ENCODE results near the gene TTYH3. TPM values are rescaled to one million over a fixed set of nuclear protein-coding genes. Genes with fewer than 3 reads are reported as not detected.

TTYH3 gene
- total RNA-seq, 1 donor from 2014 or later = 170 TPM

DNA sequence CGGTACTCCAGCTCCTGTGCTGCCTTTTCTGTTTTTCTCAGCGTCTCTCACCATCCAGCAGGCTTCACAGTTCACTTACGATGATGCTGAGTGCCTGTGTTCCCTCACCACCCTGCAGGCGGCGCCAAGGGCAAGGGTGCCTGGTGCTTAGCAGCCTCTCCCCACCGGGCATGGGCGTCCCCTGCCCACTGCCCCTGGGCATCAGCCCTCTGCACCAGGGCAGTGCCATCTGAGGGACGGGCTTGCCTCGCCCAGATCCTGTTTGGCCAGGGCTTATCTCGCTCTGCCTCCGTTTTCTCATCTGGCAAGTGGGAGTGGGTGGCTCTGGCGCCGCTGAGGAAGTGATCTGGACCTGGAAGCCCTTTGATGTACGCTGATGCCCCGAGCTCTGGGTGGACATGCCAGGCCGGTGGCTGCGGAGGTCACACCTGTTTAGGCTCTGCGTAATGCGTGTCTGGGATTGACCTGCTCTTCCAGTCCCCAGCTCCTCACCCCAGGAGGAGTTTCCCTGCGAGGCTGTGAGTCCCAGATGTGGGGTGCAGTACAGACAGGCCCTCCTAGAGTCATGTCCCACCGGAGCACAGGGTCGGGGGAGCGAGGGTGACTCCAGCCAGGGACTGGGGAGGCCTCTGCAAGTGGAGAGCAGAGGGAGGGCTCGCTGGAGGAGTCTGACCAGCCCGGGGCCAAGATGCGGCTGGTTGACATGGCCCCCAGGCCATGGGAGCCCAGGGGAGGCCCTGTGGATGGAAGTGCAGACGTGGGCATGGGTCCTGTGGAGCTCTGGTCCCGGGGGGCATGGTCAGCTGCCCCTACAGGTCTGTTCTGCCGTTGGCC lies 11.8 kb downstream of the TTYH3 start:
- TF ChIP-seq, protein P1, sequence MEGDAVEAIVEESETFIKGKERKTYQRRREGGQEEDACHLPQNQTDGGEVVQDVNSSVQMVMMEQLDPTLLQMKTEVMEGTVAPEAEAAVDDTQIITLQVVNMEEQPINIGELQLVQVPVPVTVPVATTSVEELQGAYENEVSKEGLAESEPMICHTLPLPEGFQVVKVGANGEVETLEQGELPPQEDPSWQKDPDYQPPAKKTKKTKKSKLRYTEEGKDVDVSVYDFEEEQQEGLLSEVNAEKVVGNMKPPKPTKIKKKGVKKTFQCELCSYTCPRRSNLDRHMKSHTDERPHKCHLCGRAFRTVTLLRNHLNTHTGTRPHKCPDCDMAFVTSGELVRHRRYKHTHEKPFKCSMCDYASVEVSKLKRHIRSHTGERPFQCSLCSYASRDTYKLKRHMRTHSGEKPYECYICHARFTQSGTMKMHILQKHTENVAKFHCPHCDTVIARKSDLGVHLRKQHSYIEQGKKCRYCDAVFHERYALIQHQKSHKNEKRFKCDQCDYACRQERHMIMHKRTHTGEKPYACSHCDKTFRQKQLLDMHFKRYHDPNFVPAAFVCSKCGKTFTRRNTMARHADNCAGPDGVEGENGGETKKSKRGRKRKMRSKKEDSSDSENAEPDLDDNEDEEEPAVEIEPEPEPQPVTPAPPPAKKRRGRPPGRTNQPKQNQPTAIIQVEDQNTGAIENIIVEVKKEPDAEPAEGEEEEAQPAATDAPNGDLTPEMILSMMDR (IDR thresholded peaks at IDR 0.05; ENCODE audit: unreplicated experiment) = no peak
- DNase-seq (ENCODE audit: low spot score, unreplicated experiment) = no peak
- Mint-ChIP-seq H3K27ac (no peak overlapping the region), H3K27me3 (no peaks in the 10 kb centered on the region), H3K4me1 (ENCODE audit: low read depth) (no peaks in the 10 kb centered on the region), H3K4me3 (ENCODE audit: low read depth) (no peak overlapping the region), H3K36me3 (ENCODE audit: insufficient read depth) (no peaks in the 10 kb centered on the region), H3K9me3 (ENCODE audit: low read depth) (no peaks in the 10 kb centered on the region)

DNA sequence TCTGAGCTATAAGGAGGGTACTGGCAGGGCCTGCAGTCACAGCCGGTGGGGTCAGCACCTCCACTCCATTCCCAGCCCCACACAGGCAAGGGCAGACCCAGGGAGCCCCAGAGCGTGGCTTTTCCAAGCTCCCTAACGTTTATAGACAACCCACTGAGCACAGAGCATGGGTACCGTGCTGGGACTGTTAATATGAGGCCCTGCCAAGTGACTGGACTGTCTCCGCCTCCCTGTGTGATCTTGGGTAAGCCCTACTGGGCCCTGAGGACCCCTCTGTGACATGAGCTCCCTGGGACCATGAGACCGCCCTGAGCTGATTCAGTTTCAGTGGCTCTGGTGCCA lies 12.4 kb downstream of the TTYH3 start:
- Mint-ChIP-seq H3K36me3 (ENCODE audit: insufficient read depth) (no peaks in the 10 kb centered on the region), H3K27ac (no peak overlapping the region), H3K9me3 (ENCODE audit: low read depth) (no peaks in the 10 kb centered on the region), H3K27me3 (no peaks in the 10 kb centered on the region), H3K4me1 (ENCODE audit: low read depth) (no peaks in the 10 kb centered on the region), H3K4me3 (ENCODE audit: low read depth) (no peak overlapping the region)
- TF ChIP-seq, protein P1 (IDR thresholded peaks at IDR 0.05; ENCODE audit: unreplicated experiment) = no peak
- no peak for DNase-seq (ENCODE audit: low spot score, unreplicated experiment)

DNA sequence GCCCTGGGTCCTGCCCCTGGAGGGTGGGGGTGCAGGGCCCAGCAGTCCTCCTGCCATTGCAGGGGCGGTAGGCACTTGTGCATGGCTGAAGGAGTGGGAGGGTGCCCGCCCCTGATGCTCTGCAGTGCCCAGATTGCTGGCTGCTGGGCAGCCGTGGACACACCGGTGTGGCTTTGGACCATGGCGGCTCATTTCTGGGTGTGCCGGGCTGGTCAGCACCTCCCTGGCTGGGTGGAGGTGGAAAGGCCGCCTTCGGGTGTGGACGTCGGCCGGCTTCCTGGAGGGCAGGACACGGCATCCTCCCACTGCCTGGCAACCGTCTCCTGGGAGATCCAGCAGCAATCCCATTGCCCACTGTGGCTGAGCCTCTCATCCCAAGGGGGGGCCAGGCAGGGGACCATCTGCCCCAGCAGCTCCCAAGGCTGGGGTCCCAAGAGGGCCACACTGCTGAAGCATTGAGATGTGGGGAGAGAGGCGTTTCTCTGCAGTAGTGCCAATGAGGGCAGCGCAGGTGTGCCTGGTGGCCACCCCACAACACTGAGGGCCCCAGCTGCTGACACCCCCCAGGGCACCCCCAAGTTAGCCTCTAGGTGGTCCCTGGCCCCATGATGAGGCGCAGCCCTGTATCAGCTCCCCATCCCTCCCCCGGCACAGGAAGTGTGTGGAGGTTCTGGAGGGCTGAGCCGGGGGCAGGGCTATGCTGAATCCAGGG lies 12.9 kb downstream of the TTYH3 start:
- Mint-ChIP-seq H3K9me3 (ENCODE audit: low read depth) (no peaks in the 10 kb centered on the region), H3K27me3 (no peaks in the 10 kb centered on the region), H3K4me3 (ENCODE audit: low read depth) (no peak overlapping the region), H3K36me3 (ENCODE audit: insufficient read depth) (no peaks in the 10 kb centered on the region), H3K27ac (no peak overlapping the region), H3K4me1 (ENCODE audit: low read depth) (no peaks in the 10 kb centered on the region)
- no peak for DNase-seq (ENCODE audit: low spot score, unreplicated experiment)
- TF ChIP-seq, protein P1 (IDR thresholded peaks at IDR 0.05; ENCODE audit: unreplicated experiment) = no peak

DNA sequence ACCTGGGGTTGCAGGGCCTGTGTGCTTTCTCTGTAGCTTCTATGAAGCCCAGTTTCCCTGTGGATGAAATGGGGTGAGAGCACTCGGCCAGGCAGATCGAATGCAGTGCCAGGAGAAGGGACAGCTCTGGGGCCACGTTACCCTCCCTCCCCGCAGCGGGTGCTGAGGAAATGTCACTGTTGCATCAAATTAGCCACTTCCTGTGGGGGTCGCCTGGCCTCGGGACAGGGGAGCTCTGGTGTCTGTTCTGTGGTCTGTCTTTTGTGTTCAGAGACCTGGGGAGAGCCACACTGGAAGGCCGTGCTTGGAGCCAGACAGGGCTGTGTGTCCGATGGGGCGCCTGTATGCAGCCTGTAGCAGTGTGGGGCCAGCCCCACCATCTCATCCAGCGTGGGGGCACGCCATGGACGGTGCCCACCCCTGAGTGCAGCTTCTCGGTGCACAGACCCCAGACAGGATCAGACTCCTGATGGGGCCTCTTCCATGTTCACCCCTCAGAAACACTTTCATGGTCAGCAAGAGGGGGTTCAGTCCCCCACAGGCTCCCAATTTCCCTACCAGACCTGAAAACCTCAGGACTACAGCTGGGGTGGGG lies 13.6 kb downstream of the TTYH3 start:
- Mint-ChIP-seq H3K4me1 (ENCODE audit: low read depth) (no peaks in the 10 kb centered on the region), H3K36me3 (ENCODE audit: insufficient read depth) (no peaks in the 10 kb centered on the region), H3K4me3 (ENCODE audit: low read depth) (no peak overlapping the region), H3K27me3 (no peaks in the 10 kb centered on the region), H3K27ac (no peak overlapping the region), H3K9me3 (ENCODE audit: low read depth) (no peaks in the 10 kb centered on the region)
- TF ChIP-seq, protein P1 (IDR thresholded peaks at IDR 0.05; ENCODE audit: unreplicated experiment) = no peak
- no peak for DNase-seq (ENCODE audit: low spot score, unreplicated experiment)

DNA sequence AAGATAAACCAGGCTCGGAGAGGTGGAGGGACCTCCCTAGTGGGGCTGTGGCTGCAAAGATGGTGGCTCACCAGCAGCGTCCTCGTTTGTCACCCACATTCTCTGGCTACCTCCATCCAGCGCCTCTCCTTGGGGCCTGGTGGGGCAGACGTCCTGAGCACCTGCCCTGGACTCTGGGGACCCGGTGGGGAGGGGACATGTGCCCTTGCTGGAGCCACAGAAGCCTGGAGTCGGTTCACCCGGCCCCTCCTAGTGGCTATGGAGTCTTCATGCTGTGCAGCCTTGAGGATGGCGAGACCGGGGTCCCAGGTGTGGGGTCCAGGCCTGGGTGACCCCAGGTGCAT lies 14.5 kb downstream of the TTYH3 start:
- no peak for DNase-seq (ENCODE audit: low spot score, unreplicated experiment)
- Mint-ChIP-seq H3K9me3 (ENCODE audit: low read depth) (no peaks in the 10 kb centered on the region), H3K27me3 (no peaks in the 10 kb centered on the region), H3K27ac (no peak overlapping the region), H3K4me3 (ENCODE audit: low read depth) (no peak overlapping the region), H3K36me3 (ENCODE audit: insufficient read depth) (no peaks in the 10 kb centered on the region), H3K4me1 (ENCODE audit: low read depth) (no peaks in the 10 kb centered on the region)
- TF ChIP-seq, protein P1 (IDR thresholded peaks at IDR 0.05; ENCODE audit: unreplicated experiment) = no peak

All from progenitor cell of endocrine pancreas (in vitro differentiated cells).